ENCODE measurements around the gene MINDY4.

Gene MINDY4

DNA sequence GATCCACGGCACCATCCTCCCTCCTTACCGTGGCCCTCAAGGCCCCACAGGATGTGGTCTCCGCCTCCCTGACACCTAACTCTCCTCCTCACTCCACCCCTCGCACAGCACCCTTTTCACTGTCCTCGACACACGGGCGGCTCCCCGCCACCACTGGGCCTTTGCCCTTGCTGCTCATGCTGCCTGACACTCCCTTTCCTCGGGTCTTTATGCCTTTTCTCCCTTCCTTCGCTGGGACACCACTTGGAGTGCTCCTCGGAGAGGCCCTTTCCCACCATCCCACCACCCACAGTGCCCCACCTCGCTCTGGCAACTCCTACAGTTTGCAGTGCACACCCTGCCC, 27.2 kb upstream of the MINDY4 start:
- Histone ChIP-seq H2BK5ac (ENCODE audit: low read length) (no peak overlapping the region), H4K8ac (ENCODE audit: low read depth, low read length) (no peak overlapping the region), H3K4me2 (ENCODE audit: low read length) (no peak overlapping the region), H3K27ac (ENCODE audit: low read depth, low read length) (no peak overlapping the region), H3K9ac (ENCODE audit: low read length) (no peak overlapping the region), H3K18ac (ENCODE audit: low read length) (no peak overlapping the region), H3K36me3 (ENCODE audit: control insufficient read depth, insufficient read depth, low read length) (no peaks in the 10 kb centered on the region), H3K4ac (ENCODE audit: low read depth, low read length) (no peak overlapping the region), H2BK15ac (replicated peaks; ENCODE audit: low read depth) (no peak overlapping the region), H2BK120ac (ENCODE audit: low read depth, low read length) (no peak overlapping the region), H4K5ac (ENCODE audit: low read length) (no peak overlapping the region), H3K27me3 (ENCODE audit: insufficient read depth, low read length, poor library complexity) (no peaks in the 10 kb centered on the region), H2AK5ac (ENCODE audit: low read length) (no peak overlapping the region), H3K23ac (ENCODE audit: low read length) (no peak overlapping the region), H3K79me2 (ENCODE audit: control insufficient read depth, insufficient read depth, low read length) (no peaks in the 10 kb centered on the region), H3K79me1 (ENCODE audit: low read length) (no peaks in the 10 kb centered on the region), H3K4me1 (ENCODE audit: control insufficient read depth, low read depth, low read length) (no peaks in the 10 kb centered on the region), H3K4me3 (ENCODE audit: low read length) (no peak overlapping the region), H3K56ac (ENCODE audit: low read length) (no peak overlapping the region)
- no peak for DNase-seq
- no CpG with 5 or more reads among the region's 12 CpGs for WGBS (ENCODE audit: extremely low coverage, insufficient coverage, low lambda C conversion rate)

DNA sequence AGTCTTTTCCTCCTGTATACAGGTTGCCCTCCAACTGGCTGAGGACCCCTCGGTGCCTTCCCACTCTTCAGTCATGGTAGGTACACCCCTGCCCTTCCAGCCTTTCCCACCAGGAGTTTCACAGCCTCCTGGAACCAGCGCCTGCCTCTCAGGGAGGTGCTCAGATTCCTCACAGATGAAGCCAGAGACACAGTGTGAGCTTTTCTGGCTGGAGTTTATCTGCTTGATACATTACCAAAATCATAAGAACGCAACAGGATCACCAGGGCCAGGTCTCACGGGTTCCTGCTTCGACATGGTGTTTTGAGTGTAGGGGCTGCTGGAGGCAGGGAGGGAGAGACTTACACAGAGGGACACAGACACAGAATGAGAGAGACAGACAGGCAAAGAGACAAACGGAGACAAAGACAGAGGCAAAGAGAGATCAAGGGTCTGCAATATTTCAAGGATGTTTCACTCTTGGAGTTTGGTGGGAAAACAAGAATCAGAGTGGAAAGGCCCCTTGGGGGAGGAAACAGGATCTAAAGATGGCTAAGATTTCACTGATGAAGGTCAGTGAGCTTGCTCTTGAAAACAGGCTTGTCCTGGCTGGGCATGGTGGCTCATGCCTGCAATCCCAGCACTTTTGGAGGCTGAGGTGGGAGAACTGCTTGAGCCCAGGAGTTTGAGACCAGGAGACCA, 25.8 kb upstream of the MINDY4 start:
- Histone ChIP-seq H3K79me1 (ENCODE audit: low read length) (no peaks in the 10 kb centered on the region), H2BK15ac (replicated peaks; ENCODE audit: low read depth) (no peak overlapping the region), H2BK5ac (ENCODE audit: low read length) (no peak overlapping the region), H3K18ac (ENCODE audit: low read length) (no peak overlapping the region), H2AK5ac (ENCODE audit: low read length) (no peak overlapping the region), H3K9ac (ENCODE audit: low read length) (no peak overlapping the region), H3K56ac (ENCODE audit: low read length) (no peak overlapping the region), H3K36me3 (ENCODE audit: control insufficient read depth, insufficient read depth, low read length) (no peaks in the 10 kb centered on the region), H4K8ac (ENCODE audit: low read depth, low read length) (no peak overlapping the region), H3K79me2 (ENCODE audit: control insufficient read depth, insufficient read depth, low read length) (no peaks in the 10 kb centered on the region), H3K4me1 (ENCODE audit: control insufficient read depth, low read depth, low read length) (no peaks in the 10 kb centered on the region), H3K23ac (ENCODE audit: low read length) (no peak overlapping the region), H3K4me3 (ENCODE audit: low read length) (no peak overlapping the region), H2BK120ac (ENCODE audit: low read depth, low read length) (no peak overlapping the region), H4K5ac (ENCODE audit: low read length) (no peak overlapping the region), H3K27ac (ENCODE audit: low read depth, low read length) (no peak overlapping the region), H3K27me3 (ENCODE audit: insufficient read depth, low read length, poor library complexity) (no peaks in the 10 kb centered on the region), H3K4me2 (ENCODE audit: low read length) (no peak overlapping the region), H3K4ac (ENCODE audit: low read depth, low read length) (no peak overlapping the region)
- no CpG with 5 or more reads among the region's 6 CpGs for WGBS (ENCODE audit: extremely low coverage, insufficient coverage, low lambda C conversion rate)
- DNase-seq: no peak

DNA sequence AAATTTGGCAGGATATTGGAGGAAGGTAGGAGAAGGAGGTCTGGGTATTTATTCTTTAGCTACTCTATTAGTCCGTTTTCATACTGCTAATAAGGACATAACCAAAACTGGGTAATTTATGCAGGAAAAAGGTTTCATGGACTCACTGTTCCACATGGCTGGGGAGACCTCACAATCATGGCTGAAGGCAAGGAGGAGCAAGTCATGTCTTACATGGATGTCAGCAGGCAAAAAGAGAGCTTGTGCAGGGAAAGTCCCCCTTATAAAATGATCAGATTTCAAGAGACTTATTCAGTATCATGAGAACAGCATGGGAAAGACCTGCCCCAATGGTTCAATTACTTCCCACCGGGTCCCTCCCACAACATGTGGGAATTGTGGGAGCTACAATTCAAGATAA, 21.2 kb upstream of the MINDY4 start:
- Histone ChIP-seq H3K4me3 (ENCODE audit: low read length) (no peak overlapping the region), H3K23ac (ENCODE audit: low read length) (no peak overlapping the region), H3K4me1 (ENCODE audit: control insufficient read depth, low read depth, low read length) (no peaks in the 10 kb centered on the region), H4K5ac (ENCODE audit: low read length) (no peak overlapping the region), H3K9ac (ENCODE audit: low read length) (no peak overlapping the region), H3K27ac (ENCODE audit: low read depth, low read length) (no peak overlapping the region), H3K36me3 (ENCODE audit: control insufficient read depth, insufficient read depth, low read length) (no peaks in the 10 kb centered on the region), H3K4ac (ENCODE audit: low read depth, low read length) (no peak overlapping the region), H3K56ac (ENCODE audit: low read length) (no peak overlapping the region), H3K79me1 (ENCODE audit: low read length) (no peaks in the 10 kb centered on the region), H3K18ac (ENCODE audit: low read length) (no peak overlapping the region), H2AK5ac (ENCODE audit: low read length) (no peak overlapping the region), H3K79me2 (ENCODE audit: control insufficient read depth, insufficient read depth, low read length) (no peaks in the 10 kb centered on the region), H2BK15ac (replicated peaks; ENCODE audit: low read depth) (no peak overlapping the region), H3K4me2 (ENCODE audit: low read length) (no peak overlapping the region), H2BK120ac (ENCODE audit: low read depth, low read length) (no peak overlapping the region), H3K27me3 (ENCODE audit: insufficient read depth, low read length, poor library complexity) (no peaks in the 10 kb centered on the region), H2BK5ac (ENCODE audit: low read length) (no peak overlapping the region), H4K8ac (ENCODE audit: low read depth, low read length) (no peak overlapping the region)
- no CpG with 5 or more reads among the region's 2 CpGs for WGBS (ENCODE audit: extremely low coverage, insufficient coverage, low lambda C conversion rate)
- no peak for DNase-seq

DNA sequence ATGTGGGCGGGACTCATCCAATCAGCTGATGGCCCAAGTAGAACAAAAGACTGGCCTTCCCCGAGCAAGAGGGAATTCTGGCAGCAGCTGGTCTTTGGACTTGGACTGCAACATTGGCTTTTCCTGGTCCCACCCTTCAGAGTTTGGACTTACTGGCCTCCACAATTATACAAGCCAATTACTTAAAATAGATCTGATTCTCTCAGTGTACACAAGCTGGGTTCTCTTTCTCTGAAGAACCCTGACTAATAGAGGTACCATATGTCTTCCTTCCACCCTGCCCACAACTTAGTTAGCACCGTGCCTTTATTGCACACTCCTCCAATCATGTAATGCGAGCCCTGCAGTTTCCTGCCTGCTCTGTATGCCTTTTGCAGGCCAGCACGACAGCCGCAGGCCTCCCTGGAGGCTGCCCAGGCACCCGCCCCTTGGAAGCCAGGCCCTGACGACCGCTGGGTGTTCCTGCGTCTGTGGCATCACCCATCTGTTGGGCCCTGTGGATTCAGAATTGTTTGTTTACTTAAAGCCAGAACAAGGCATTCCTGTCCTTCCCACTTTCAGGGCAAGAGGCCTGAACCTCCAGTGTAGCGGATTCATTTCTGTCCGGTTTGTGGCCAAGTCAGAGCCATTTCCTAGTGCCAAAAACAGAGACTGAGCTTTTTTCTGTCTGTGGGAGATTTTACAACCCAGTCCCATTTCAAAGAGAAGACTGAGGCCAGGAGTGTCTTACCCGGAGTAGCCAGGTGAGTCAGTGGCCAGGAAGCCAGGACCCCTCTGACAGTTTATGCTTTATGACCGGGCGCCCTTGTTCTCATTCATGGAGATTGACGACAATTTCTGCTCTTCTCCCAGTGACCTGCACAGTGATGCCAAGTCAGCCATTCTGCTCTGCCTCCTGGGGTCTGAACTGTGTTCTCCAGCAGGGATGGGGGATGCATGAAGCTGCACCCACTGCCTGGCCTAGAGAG, 20.2 kb upstream of the MINDY4 start:
- Histone ChIP-seq H3K18ac (ENCODE audit: low read length) (no peak overlapping the region), H4K5ac (ENCODE audit: low read length) (no peak overlapping the region), H2BK5ac (ENCODE audit: low read length) (no peak overlapping the region), H2BK15ac (replicated peaks; ENCODE audit: low read depth) (no peak overlapping the region), H3K79me2 (ENCODE audit: control insufficient read depth, insufficient read depth, low read length) (no peaks in the 10 kb centered on the region), H2AK5ac (ENCODE audit: low read length) (no peak overlapping the region), H3K36me3 (ENCODE audit: control insufficient read depth, insufficient read depth, low read length) (no peaks in the 10 kb centered on the region), H3K9ac (ENCODE audit: low read length) (no peak overlapping the region), H3K4me3 (ENCODE audit: low read length) (no peak overlapping the region), H4K8ac (ENCODE audit: low read depth, low read length) (no peak overlapping the region), H3K23ac (ENCODE audit: low read length) (no peak overlapping the region), H3K4me2 (ENCODE audit: low read length) (no peak overlapping the region), H3K27me3 (ENCODE audit: insufficient read depth, low read length, poor library complexity) (no peaks in the 10 kb centered on the region), H2BK120ac (ENCODE audit: low read depth, low read length) (no peak overlapping the region), H3K4me1 (ENCODE audit: control insufficient read depth, low read depth, low read length) (no peaks in the 10 kb centered on the region), H3K27ac (ENCODE audit: low read depth, low read length) (no peak overlapping the region), H3K4ac (ENCODE audit: low read depth, low read length) (no peak overlapping the region), H3K79me1 (ENCODE audit: low read length) (no peaks in the 10 kb centered on the region), H3K56ac (ENCODE audit: low read length) (no peak overlapping the region)
- no CpG with 5 or more reads among the region's 16 CpGs for WGBS (ENCODE audit: extremely low coverage, insufficient coverage, low lambda C conversion rate)
- no peak for DNase-seq

DNA sequence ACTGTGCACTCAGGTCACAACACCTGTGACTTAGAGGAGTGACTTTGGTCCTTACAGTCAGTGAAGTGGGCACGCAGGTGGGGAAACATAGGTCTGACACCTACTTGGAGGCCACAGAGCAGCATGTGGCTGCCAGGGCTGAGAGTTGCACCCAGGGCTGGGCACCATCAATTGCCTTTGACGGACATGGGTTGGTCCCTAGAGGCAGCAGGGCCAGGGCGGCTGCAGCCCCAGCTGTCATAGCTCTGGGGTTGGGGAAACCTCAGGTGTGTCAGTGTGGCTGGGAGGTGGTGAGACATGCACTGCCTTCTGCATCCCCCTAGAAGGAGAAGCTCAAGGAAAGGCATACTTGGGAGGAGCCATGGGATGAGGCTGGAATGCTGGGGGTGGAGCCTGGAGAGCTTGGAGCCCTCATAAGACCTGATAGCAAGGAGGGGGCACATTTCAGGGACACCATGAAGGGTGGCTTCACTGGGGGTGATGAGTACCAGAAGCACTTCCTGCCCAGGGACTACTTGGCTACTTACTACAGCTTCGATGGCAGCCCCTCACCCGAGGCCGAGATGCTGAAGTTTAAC, 19.4 kb upstream of the MINDY4 start, which contains the start of gene INMT:
Gene INMT (plus strand): TSS at position 440 of the 578 bp plus-strand sequence. CDS start 16 bp downstream, at position 456.
- Histone ChIP-seq H4K5ac (ENCODE audit: low read length) (no peak within 1 kb of the TSS), H3K4ac (ENCODE audit: low read depth, low read length) (no peak within 1 kb of the TSS)
- WGBS (ENCODE audit: extremely low coverage, insufficient coverage, low lambda C conversion rate): no CpG with 5 or more reads among the region's 6 CpGs

More for the DNA sequence above, 19.4 kb upstream of the MINDY4 start, which contains the start of gene INMT:
- no peak for DNase-seq
- Histone ChIP-seq H3K9ac (ENCODE audit: low read length) (no peak within 1 kb of the TSS), H3K23ac (ENCODE audit: low read length) (no peak within 1 kb of the TSS), H3K4me1 (ENCODE audit: control insufficient read depth, low read depth, low read length) (no peaks in the 10 kb centered on the region), H3K4me3 (ENCODE audit: low read length) (no peak within 1 kb of the TSS), H3K56ac (ENCODE audit: low read length) (no peak within 1 kb of the TSS), H4K8ac (ENCODE audit: low read depth, low read length) (no peak within 1 kb of the TSS), H3K18ac (ENCODE audit: low read length) (no peak within 1 kb of the TSS), H3K79me1 (ENCODE audit: low read length) (no peaks in the 10 kb centered on the region), H3K4me2 (ENCODE audit: low read length) (no peak within 1 kb of the TSS), H3K79me2 (ENCODE audit: control insufficient read depth, insufficient read depth, low read length) (no peaks in the 10 kb centered on the region), H3K36me3 (ENCODE audit: control insufficient read depth, insufficient read depth, low read length) (no peaks in the 10 kb centered on the region), H2AK5ac (ENCODE audit: low read length) (no peak within 1 kb of the TSS), H2BK120ac (ENCODE audit: low read depth, low read length) (no peak within 1 kb of the TSS), H2BK15ac (replicated peaks; ENCODE audit: low read depth) (no peak within 1 kb of the TSS), H3K27ac (ENCODE audit: low read depth, low read length) (no peak within 1 kb of the TSS), H2BK5ac (ENCODE audit: low read length) (no peak within 1 kb of the TSS), H3K27me3 (ENCODE audit: insufficient read depth, low read length, poor library complexity) (no peaks in the 10 kb centered on the region)

All from mesendoderm (in vitro differentiated cells).